GM18499 (cell line): ENCODE results near the gene DHRS9.
"Not testable (repeated sequence)": the region's sequence is repeated elsewhere in the genome, so short reads cannot be mapped to it uniquely, and the experiment has no call there.

ENCODE experiments used
- ATAC-seq: cut with Tn5 transposase; IDR thresholded peaks from one replicate; pipeline ENCODE4 v1.9.1; 2021; ENCODE audit warnings: moderate number of reproducible peaks; ENCODE audit not compliant: insufficient read depth, unreplicated experiment

Gene DHRS9

GRCh38 chr2:169119851-169120250, 50.5 kb downstream of the DHRS9 start:
- no peak for ATAC-seq

GRCh38 chr2:169129703-169130243, 60.4 kb downstream of the DHRS9 start:
- ATAC-seq, result no peak

- ATAC-seq, result no peak
These were observed 62.5 kb downstream of the DHRS9 start for GRCh38 chr2:169131587-169132512.

- not testable (repeated sequence) for ATAC-seq
These were observed 64.9 kb downstream of the DHRS9 start for GRCh38 chr2:169134272-169134671.

GRCh38 chr2:169136428-169136827, 67.1 kb downstream of the DHRS9 start:
- ATAC-seq, result not testable (repeated sequence)

GRCh38 chr2:169136885-169137534, 67.6 kb downstream of the DHRS9 start:
- ATAC-seq, result no peak

GRCh38 chr2:169137924-169138323, 68.6 kb downstream of the DHRS9 start:
- no peak for ATAC-seq

GRCh38 chr2:169139145-169139544, 69.8 kb downstream of the DHRS9 start:
- ATAC-seq, result no peak

GRCh38 chr2:169139993-169140767, 70.8 kb downstream of the DHRS9 start:
- ATAC-seq, result no peak

- no peak for ATAC-seq
These were observed 72.5 kb downstream of the DHRS9 start for GRCh38 chr2:169141713-169142352.

GRCh38 chr2:169143998-169144397, 74.6 kb downstream of the DHRS9 start:
- ATAC-seq, result no peak
